SK-N-SH treated with all-trans-retinoic acid at 6 μM for 48 hours (cell line): Measurements from ENCODE around the gene HSP90B1.

ENCODE experiments used
- PPARA ChIP-seq: fragments of 250-450 bp; sonication (Bioruptor Pico); IDR thresholded peaks from 2 replicates; pipeline ENCODE4 v1.5.0; 2020; ENCODE audit warnings: mild to moderate bottlenecking, borderline replicate concordance
- SNAI2 ChIP-seq: fragments of 250-450 bp; sonication (Bioruptor Pico); IDR thresholded peaks from 2 replicates; pipeline ENCODE4 v1.5.0; 2020; ENCODE audit warnings: mild to moderate bottlenecking, moderate library complexity
- ZC3H10 ChIP-seq: fragments of 250-450 bp; sonication (Bioruptor Pico); IDR thresholded peaks from 2 replicates; pipeline ENCODE4 v1.5.1; 2021; ENCODE audit warnings: mild to moderate bottlenecking, moderate library complexity
- ZFP30 ChIP-seq: fragments of 450-650 bp; formaldehyde crosslinking; IDR thresholded peaks from 2 replicates; pipeline ENCODE4 v1.5.0; 2022; ENCODE audit warnings: mild to moderate bottlenecking, moderate library complexity
- TF ChIP-seq, protein P1 (sequence below): fragments of 250-450 bp; sonication (Bioruptor Pico); IDR thresholded peaks from 2 replicates; pipeline ENCODE4 v1.5.1; 2020; ENCODE audit warnings: low read depth, mild to moderate bottlenecking, moderate library complexity
- TF ChIP-seq, protein P2 (sequence below): fragments of 250-450 bp; sonication (Bioruptor Pico); IDR thresholded peaks from 2 replicates; pipeline ENCODE4 v1.5.1; 2021; ENCODE audit warnings: mild to moderate bottlenecking, moderate library complexity
- TF ChIP-seq, protein P3 (sequence below): fragments of 250-450 bp; sonication (Bioruptor Pico); IDR thresholded peaks from 2 replicates; pipeline ENCODE4 v1.8.0; 2020; ENCODE audit warnings: mild to moderate bottlenecking, moderate library complexity, borderline replicate concordance
- TF ChIP-seq, protein P4 (sequence below): fragments of 250-450 bp; sonication (Bioruptor Pico); IDR thresholded peaks from 2 replicates; pipeline ENCODE4 v1.8.0; 2021; ENCODE audit warnings: low read depth, mild to moderate bottlenecking, moderate library complexity, borderline replicate concordance

DNA sequence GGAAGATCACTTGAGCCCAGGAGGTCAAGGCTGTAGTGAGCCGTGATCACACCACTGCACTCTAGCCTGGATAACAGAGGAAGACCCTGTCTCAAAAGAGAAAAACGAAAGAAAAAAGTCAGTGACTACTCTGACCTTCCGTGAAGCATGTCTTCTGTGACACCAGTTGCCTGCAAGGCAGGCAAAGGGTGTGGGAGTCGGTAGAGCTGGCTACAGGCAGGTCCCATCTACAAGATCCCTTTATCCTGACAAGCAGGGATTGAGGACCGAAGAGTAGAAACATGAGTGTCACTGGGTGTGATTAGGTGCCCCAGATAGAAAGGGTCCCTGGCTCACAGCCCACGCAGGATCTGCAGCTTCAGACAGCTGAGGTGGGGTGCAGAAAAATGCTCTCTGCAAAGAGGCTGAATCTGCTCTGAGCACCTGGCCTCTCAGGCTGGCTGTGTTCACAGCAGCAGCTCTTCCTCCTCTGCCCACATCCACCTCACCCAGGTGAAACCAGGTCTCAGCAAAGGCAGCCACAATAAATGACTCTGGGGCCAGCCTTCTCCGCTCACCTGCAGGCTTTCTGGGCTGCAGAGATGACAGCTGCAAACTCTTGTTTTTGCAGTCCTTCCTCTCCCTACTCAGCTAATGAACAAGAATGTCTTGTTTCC is 28.6 kb upstream of the HSP90B1 start:
- TF ChIP-seq, protein P1, sequence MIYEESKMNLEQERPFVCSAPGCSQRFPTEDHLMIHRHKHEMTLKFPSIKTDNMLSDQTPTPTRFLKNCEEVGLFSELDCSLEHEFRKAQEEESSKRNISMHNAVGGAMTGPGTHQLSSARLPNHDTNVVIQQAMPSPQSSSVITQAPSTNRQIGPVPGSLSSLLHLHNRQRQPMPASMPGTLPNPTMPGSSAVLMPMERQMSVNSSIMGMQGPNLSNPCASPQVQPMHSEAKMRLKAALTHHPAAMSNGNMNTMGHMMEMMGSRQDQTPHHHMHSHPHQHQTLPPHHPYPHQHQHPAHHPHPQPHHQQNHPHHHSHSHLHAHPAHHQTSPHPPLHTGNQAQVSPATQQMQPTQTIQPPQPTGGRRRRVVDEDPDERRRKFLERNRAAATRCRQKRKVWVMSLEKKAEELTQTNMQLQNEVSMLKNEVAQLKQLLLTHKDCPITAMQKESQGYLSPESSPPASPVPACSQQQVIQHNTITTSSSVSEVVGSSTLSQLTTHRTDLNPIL (CRISPR knock-in tag) = no peak
- TF ChIP-seq PPARA (CRISPR knock-in tag) = no peak
- TF ChIP-seq ZC3H10 (CRISPR knock-in tag) = no peak
- no peak for TF ChIP-seq SNAI2 (CRISPR knock-in tag)
- TF ChIP-seq, protein P2, sequence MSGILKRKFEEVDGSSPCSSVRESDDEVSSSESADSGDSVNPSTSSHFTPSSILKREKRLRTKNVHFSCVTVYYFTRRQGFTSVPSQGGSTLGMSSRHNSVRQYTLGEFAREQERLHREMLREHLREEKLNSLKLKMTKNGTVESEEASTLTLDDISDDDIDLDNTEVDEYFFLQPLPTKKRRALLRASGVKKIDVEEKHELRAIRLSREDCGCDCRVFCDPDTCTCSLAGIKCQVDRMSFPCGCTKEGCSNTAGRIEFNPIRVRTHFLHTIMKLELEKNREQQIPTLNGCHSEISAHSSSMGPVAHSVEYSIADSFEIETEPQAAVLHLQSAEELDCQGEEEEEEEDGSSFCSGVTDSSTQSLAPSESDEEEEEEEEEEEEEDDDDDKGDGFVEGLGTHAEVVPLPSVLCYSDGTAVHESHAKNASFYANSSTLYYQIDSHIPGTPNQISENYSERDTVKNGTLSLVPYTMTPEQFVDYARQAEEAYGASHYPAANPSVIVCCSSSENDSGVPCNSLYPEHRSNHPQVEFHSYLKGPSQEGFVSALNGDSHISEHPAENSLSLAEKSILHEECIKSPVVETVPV (CRISPR knock-in tag) = no peak
- TF ChIP-seq, protein P3, sequence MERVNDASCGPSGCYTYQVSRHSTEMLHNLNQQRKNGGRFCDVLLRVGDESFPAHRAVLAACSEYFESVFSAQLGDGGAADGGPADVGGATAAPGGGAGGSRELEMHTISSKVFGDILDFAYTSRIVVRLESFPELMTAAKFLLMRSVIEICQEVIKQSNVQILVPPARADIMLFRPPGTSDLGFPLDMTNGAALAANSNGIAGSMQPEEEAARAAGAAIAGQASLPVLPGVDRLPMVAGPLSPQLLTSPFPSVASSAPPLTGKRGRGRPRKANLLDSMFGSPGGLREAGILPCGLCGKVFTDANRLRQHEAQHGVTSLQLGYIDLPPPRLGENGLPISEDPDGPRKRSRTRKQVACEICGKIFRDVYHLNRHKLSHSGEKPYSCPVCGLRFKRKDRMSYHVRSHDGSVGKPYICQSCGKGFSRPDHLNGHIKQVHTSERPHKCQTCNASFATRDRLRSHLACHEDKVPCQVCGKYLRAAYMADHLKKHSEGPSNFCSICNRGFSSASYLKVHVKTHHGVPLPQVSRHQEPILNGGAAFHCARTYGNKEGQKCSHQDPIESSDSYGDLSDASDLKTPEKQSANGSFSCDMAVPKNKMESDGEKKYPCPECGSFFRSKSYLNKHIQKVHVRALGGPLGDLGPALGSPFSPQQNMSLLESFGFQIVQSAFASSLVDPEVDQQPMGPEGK (CRISPR knock-in tag) = no peak
- TF ChIP-seq, protein P4, sequence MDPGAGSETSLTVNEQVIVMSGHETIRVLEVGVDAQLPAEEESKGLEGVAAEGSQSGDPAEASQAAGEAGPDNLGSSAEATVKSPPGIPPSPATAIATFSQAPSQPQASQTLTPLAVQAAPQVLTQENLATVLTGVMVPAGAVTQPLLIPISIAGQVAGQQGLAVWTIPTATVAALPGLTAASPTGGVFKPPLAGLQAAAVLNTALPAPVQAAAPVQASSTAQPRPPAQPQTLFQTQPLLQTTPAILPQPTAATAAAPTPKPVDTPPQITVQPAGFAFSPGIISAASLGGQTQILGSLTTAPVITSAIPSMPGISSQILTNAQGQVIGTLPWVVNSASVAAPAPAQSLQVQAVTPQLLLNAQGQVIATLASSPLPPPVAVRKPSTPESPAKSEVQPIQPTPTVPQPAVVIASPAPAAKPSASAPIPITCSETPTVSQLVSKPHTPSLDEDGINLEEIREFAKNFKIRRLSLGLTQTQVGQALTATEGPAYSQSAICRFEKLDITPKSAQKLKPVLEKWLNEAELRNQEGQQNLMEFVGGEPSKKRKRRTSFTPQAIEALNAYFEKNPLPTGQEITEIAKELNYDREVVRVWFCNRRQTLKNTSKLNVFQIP (CRISPR knock-in tag) = no peak
- TF ChIP-seq ZFP30 (CRISPR knock-in tag) = no peak
